GM19438 (cell line): Measurements from ENCODE around the gene EPN3.

ENCODE experiments used
- ATAC-seq: cut with Tn5 transposase; IDR thresholded peaks from one replicate; pipeline ENCODE4 v1.9.1; 2021; ENCODE audit warnings: low read depth; ENCODE audit not compliant: unreplicated experiment

The EPN3 gene

DNA sequence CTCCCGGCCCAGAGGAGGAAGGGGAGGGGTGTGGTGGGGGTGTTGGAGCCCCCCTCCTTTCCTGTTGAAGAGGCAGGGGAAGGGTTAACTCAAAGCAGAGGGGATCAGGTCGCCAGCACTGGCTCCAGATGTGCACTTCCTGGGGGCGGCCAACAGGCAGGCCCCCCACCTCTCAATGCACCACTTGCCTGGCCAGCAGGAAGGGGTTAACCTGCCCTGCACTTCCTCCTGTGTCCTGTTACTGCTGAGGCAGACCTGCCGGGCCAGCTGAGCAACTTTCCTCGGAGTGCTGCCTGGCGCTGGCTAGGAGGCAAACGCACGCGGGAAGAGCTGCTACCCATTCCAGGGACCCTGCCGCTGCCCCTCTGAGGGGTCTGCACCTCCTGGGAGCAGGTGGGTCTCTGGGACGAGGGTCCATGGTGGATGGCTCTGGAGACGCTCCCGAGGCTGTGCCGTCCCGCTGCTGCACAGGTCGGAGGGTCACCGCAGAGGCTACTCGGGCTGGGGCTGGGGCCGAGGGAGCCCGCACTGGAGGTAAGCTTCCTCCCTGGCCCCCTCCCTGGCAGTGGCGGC, at the start of gene EPN3:
TSS of gene EPN3 (plus strand) at position 284 of the 573 bp plus-strand sequence. CDS start 3,822 bp downstream, outside the sequence.
- ATAC-seq = no peak

DNA sequence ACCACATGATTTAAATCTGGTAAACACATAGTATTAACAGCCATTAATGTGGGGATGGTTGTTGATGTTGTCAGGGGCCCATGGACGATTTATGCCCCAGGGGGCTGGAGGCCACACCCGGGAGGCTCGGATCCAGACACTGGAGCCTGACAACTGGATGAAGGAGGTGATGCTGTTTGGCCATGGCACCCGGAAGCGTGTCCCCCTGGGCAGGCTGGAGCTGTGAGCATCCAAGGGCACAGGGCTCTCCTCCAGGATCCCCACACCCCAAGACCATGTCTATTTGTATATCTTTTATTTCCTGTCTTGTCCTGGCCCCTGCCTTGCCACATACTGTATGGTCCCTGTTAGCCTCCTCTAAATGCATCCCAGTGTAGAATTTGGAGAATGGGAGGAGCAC, 49.3 kb upstream of the EPN3 start:
- no peak for ATAC-seq

DNA sequence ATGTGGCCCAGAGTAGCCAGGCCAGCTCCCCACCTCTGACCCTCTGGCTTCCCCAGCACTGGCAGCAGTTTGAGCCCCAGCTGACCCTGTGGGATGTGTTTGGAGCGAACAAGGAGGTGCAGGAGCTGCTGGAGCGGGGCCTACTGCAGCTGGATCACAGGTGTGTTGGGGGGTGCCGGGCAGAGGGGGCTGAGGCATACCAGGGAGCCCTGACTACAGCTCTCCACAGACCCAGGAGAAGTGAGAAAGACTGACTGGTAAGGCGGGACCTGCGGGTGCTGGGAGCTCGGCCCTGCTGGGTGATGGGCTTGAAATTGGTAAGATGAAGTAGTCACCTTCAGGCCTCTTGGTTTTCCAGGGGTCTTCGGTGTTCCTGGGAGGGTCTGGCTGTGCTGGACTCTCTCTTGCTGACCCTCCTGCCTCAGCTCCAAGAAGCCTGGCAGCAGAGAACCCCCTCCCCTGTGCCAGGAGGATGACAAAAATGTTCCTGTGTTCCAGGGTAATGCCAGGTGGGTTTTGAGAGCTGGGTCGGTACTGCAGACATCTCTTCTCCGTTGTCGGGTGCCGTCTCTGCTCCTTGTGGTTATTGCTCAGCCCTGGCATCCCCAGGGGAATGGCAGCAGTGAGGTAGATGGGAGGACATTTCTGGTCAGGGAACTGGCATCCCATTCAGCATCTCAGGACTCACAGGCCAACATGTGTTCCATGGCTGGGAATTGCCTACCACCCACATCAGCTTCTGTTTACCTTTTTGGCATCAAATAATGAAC, 48.0 kb upstream of the EPN3 start:
- ATAC-seq = no peak

DNA sequence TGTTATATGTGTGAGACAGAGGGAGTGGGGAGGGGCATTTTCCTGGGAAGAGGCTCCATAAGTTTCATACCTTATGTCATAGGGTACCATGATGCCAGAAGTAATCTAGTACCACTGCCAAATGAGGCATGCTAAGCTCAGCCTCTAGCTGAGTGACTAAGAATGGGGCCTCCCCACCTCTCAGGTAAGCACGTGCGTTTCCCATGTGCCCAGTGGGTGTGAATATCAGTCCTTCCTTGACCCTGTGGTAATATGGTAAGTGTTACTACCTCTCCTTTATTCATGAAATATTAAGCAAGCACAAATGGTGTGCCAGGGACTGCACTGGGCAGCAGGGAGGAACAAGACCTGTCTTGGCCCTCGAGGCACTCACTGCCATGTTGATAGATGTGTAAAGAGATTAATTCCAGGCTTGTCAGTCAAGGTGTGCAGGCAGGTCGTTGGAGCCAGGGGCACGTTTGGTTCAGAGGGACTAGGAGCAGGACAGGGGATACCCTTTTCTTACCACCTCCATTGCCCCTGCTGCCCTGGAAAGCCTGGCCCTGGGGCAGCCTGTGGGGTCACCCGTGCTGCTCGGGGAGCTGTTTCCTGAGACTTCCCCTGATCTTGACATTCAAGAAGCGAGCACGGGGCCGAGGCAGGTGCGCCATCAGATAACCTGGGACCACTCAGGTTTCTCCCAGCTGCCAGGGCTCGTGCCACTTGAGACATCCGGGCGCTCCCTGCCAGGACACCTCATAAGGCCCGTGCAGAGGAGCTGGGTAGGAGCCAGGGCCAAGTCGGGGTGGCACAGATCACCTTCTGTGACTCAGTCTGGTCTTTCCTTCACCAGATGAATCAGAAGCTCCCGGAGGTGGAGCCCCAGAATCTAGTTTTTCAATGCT, 45.1 kb upstream of the EPN3 start:
- ATAC-seq = no peak

DNA sequence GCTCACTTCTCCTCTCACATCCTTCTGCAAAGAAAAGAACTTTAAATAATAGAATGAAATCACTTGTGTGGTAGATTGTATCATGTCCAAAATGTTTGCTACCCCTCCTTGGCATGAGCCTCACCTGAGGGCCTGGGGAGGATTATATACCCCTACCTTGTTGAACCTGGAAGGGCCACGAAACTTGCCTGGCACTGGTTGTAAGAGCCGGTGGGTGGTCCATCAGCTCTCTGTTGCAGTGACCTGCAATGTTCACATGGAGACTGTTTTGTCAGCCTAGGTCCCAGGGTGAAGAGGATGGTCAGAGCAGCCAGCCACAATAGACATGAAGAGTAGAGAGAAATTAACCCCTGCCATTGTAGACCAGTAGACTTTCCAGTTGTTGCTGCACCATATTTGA, 43.7 kb upstream of the EPN3 start:
- ATAC-seq = no peak

DNA sequence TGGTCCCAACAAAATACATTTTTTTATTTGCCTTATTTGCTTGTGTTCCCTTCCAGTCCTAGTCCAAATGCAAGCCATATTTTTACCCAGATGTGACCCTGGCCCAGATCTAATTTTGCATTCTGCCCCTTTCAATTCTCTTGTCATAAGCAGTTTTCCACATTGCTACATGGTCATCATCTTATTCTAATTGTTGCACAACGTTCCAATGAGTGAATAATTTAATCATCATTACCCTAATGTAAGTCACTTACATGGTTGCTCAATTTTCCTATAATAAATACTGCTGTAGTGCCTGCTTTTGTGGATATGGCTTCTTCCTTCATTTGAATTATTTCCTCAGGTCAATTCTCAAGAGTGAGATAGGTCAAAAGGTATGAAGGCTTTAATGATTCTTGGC, 41.0 kb upstream of the EPN3 start:
- ATAC-seq = no peak

DNA sequence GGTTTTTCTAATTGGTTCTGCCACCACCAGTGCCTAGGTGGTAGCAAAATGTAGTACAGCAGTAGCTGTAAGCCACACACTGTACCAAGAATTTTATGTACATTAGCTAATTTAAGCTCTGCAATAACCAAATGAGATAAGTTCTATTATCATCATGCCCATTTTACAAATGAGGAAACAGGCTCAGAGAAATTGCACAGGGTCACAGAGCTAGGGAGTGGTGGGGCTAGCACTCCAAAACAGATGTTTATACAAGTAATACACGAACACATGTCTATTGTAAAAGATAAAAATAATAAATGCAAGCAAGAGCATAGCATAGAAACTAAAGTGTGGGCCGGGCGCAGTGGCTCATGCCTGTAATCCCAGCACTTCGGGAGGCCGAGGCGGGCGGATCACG, 40.3 kb upstream of the EPN3 start:
- ATAC-seq = no peak

DNA sequence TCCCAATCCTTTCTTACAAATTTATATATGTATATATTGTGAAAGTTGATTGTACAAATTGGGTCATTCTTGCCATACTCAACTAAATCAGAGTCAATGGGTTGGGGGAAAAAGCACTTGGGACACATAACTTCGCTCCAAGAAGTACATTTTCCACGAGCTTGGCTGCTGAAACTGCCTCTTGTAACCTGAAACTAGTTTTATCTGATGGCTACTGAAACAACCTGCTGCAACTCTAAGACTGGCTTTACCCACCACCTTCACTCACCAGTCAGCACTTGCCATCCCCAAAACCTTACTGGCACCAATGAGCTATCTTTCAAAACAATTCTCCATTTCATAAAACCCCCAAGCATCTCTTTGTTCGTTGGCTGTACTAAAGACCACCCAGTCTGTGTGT, 38.8 kb upstream of the EPN3 start:
- ATAC-seq = no peak

DNA sequence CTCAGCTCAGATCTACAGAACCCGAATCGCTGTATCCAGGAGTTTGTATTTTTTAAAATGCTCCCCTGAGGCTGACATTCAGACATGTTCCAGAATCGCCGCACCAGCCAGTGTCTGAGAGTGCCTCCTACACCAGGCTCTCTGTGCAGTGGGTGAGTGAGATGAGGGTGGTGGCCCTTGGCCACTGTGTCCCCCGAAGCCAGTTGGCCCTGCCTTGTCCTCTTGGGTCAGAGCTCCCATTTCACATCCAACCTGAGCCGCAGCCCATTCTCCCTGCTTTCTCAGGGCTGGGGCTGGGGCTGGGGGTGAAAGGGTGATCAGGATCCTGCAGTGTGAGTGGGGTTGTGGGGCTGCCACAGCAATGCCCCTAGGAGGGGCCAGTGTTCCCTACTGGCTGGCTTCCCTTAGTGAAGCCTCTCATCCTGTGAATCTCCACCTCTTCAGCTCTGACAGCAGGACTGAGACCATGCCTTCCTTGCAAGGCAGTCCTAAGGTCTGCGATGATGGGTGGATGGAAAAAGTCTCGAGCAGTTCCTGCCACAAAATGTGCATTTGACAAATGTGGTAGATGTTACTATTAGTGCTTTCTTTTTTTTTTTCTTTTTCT, 37.2 kb upstream of the EPN3 start:
- no peak for ATAC-seq

DNA sequence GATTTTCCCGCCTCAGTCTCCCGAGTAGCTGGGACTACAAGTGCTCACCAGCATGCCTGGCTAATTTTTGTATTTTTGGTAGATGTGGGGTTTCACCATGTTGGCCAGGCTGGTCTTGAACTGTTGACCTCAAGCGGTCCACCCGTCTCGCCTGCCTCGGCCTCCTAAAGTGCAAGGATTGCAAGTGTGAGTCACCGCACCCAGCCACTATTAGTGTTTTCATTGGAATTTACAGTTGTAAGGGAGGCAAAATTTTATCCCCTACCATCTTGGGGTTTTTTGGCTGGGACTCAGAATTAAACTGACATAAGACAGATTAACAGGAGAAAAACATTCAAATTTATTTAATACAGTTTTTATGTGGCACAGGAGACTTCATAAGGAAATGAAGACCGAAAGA, 36.6 kb upstream of the EPN3 start:
- no peak for ATAC-seq

DNA sequence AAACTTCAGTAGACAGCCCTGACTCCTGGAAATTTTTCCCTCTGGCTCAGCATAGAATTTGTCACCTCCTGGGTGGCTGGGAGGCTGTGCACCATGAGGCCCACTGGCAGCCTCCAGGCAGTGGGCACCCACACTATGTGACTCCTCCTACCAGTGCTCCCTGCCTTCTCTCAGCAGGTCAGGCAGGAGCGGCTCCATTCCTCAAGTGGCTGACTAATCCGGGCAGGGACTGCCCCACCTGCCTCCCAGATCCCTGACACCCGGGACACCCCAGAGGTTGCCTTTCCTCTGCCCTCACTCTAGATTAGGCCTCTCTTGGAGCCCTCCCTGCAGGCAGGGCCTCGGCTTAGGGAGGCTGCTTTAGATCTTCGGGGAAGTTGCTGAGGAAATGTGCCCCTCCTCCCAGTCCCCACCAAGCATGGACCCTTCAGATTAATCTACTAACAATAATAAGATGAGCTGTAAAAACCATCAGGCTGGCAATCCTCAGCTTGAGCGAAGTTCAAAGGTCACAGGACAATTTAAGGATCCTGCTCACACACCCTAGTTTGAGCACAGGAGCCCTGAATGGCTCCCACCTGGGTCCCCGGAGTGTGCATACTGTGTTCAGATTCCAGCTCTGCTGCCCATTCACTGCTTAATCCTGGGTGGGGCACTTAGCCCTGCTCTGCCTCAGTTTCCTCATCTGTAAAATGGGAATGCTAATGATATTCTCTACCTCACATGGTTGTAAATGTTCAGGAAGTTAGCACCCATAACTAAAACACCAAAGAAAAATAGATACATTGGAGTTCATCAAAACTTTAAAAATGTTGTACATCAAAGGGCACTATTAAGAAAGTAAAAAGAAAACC, 34.3 kb upstream of the EPN3 start:
- no peak for ATAC-seq

DNA sequence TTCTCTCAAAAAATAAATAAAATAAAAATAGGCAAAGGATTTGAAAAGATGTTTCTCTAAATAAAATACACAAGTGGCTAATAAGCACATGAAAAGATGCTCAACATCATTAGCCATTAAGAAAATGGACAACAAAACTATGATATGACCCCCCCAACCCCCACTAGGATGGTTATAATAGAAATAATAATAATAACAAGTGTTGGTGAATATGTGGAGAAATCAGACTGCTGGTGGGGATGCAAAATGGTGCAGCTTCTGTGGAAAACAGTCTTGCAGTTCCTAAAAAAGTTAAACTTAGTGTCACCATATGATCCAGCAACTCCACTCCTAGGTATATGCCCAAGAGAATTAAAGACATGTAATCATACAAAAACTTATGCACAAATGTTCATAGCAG, 33.3 kb upstream of the EPN3 start:
- no peak for ATAC-seq

DNA sequence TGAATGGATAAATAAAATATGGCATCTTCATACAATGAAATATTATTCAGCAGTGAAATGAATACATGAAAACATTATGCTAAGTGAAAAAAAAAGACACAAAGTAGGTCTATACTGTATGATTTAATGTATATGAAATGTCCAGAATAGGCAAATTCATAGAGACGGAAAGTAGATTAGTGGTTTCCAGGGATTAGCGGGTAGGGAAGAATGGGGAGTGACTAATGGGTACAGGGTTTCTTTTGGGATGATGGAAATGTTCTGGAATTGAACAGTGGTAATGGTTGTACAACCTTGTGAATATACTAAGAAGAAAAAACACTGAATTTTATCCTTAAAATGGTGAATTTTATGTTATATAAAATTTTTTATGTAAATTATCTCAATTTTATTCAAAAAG, 32.8 kb upstream of the EPN3 start:
- no peak for ATAC-seq

DNA sequence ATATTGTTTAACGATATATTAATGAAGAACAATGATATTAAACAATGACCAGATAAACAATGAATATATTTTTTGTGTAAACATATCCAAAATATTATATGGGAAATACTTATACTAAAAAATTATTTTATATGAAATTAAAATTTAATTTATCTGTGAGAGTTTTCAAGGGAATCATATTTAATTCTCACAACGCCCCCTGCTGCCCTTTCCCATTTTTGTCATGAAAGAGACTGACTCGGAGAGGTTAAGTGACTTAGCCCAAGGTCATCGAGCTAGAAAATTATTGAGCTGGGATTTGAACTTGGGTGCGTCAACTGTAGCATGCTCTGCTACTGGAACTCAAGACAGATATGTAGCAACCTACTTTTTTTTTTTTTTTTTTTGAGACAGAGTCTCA, 31.5 kb upstream of the EPN3 start:
- no peak for ATAC-seq

DNA sequence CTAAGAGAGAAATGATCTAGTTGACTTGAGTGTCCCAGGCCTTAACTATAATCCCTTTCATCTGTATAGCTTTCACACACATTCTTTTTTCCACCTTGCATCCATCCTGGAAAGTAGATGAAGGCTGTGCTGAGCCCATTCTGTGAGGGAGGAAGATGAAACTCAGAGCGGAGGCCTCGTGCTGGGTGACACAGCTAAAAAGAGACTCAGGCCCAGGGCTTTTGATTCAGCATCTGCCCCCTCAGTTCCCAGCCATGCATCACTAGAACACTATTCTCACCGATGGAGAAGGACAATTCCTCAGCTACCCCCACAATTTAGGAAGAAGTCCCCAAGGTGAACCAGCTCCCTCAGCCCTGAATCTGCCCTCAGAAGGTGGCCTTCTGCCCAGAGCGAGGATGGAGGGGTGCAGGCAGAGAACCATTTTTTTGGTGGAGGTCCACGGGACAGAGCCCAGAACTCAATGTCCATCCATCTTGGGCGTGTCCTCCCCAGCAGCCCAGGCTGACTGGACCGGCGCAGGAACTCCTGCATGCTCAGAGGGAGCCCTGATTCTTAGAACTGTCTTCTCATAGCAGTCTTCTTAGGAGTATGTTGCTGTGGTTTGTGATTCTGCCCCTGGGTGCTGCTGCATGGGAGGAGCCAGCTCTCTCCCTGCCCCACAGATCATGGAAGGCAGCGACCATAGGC, 30.1 kb upstream of the EPN3 start:
- ATAC-seq = no peak

DNA sequence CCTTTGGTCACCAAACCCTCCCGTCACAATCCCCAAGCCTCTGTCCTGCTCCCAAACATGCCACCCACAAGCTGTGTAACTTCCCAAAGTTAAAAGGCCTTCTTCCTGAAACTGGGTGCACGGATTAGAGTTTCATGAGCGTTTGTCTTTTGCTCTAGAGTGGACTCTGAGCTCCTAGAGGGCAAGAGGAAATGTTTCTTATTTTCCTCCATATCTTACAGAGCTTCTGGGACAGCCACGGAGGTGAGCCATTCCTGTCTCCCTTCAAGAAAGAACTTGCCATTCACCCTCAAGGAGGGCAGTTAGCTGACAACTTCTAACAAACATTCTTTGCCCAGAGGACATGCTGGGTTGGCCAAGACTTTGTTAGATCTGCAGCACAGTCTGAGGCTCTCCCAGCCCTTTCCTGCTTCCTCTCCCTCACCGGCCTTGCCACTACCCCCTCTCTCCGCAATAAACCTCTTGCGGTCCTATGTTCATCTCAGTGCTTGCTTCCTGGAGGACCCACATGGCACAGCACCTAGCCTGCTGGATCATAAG, 26.9 kb upstream of the EPN3 start:
- ATAC-seq = no peak

DNA sequence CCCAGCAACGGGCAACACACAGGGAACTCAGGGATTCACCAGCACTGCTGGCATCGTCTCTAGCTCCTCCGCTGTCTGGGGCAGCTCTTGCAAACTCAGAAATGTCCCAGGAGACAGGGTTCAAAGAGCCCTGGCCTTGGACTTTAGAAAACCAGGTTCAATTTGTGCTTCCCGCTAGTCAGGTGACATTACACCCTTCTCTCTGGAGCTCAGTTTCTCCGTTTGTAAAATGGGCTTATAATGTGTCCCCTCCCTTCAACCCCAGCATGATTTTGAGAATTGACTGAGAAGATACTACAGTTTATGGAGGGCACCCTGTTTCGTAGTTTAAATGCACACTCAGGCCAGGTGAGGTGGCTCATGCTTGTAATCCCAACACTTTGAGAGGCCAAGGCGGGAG, 26.2 kb upstream of the EPN3 start:
- ATAC-seq = no peak

DNA sequence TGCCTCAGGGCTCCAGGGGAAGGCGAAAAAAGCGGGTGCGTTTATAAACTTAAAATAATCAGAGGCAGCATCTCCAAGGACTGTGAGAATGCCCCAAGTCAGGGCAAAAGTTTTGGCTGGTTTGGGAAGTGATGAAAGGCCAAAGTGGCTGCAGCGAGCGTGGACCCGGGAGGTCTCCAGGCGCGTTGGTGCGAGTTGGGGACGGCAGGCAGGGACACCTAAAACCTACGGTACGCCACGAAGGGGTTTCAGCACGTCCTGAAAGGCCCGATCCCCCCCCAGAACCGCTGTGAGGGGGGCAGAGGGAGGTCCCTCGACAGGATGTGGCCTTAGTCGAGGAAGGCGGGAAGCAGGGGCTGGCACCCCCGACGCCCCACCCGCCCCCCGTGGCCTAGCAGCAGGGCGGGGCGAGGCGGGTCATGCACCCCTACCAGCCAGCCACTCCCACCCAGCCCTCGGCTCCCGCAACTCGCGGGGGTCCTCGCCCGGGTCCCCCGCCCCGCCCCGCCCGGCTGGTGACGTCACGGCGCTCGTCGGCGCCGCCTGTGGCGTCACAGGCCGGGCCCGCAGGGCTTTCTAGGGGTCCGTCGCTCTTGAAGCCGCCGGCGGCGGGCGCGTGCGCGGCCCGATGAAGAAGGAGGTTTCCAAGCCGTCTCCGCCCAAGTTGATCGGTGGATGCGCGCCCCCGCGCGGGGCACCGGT, 24.5 kb upstream of the EPN3 start, which contains the start of gene MYCBPAP:
TSS of gene MYCBPAP (plus strand) at position 569 of the 702 bp plus-strand sequence. CDS start 236 bp downstream, outside the sequence.
- no peak for ATAC-seq
